GM12872 (cell line): Measurements from ENCODE around the gene FAM118A.

Source experiments
- CTCF ChIP-seq: IDR thresholded peaks from 3 replicates; pipeline ENCODE4 v1.5.1; 2011; ENCODE audit warnings: low read depth, mild to moderate bottlenecking, low read length, moderate library complexity; ENCODE audit not compliant: insufficient read depth

FAM118A gene

GRCh38 chr22:45332001-45332400 is 22.3 kb downstream of the FAM118A start:
- no peak for TF ChIP-seq CTCF

GRCh38 chr22:45334068-45334467 is 24.3 kb downstream of the FAM118A start:
- TF ChIP-seq CTCF: no peak

GRCh38 chr22:45334528-45334927 is 24.8 kb downstream of the FAM118A start:
- no peak for TF ChIP-seq CTCF

- TF ChIP-seq CTCF: no peak
Observed at GRCh38 chr22:45335021-45335818, 25.5 kb downstream of the FAM118A start.

- TF ChIP-seq CTCF: no peak
Observed at GRCh38 chr22:45335854-45336522, 26.3 kb downstream of the FAM118A start.

GRCh38 chr22:45336971-45337431 is 27.3 kb downstream of the FAM118A start:
- TF ChIP-seq CTCF: no peak

- TF ChIP-seq CTCF: no peak
Observed at GRCh38 chr22:45337536-45337935, 27.8 kb downstream of the FAM118A start.
